ENCODE data around the gene MEX3D. TPM values are rescaled to one million over a fixed set of nuclear protein-coding genes. Genes with fewer than 3 reads are reported as not detected.
A peak's percentile ranks its signal among the peaks of the same experiment; 100 is the strongest.

The MEX3D gene
- total RNA-seq, 2 experiments from 2014 or later, result 6.1 to 6.5 TPM

GRCh38 chr19:1605236-1606137 is 37.4 kb upstream of the MEX3D start, which contains the start of gene UQCR11:
UQCR11 (minus strand) TSS chr19:1605462; CDS start chr19:1605409, 53 bp downstream.
- no peaks in the 10 kb centered on the region for H3K27me3 Mint-ChIP-seq
- peaks cover 22% of the 10 kb centered on the region for H3K36me3 Mint-ChIP-seq
- peak within 1 kb of the TSS; percentile 96 for H3K27ac Mint-ChIP-seq
- H3K4me3 Mint-ChIP-seq, result peak within 1 kb of the TSS; percentile 92
- peaks cover 42% of the 10 kb centered on the region for H3K4me1 Mint-ChIP-seq
- H3K9me3 Mint-ChIP-seq, result no peaks in the 10 kb centered on the region
- DNase-seq, result peak; percentile 93

DNA sequence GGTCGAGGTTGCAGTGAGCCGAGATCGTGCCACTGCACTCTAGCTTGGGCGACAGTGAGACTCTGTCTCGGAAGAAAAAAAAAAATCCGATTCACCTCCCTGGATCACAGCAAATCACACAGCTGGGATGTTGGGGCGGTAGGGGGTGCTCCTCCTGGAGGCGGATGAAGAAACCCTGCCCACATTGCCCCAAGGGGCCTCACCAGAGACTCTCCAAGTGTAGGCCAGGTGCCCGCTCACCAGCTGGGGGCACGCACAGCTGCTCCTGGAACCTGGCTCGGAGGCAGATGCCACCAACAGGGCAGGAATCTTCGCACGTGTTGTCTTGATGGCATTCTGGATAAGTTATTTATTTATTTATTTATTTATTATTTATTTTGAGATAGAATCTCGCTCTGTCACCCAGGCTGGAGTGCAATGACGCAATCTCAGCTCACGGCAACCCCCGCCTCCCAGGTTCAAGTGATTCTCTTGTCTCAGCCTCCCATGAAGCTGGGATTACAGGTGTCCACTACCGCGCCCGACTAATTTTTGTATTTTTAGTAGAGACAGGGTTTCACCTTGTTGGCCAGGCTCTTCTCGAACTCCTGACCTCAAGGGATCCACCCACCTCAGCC is 34.1 kb upstream of the MEX3D start:
- Mint-ChIP-seq H3K27ac (no peak overlapping the region), H3K9me3 (no peaks in the 10 kb centered on the region), H3K36me3 (peaks cover 30% of the 10 kb centered on the region), H3K27me3 (no peaks in the 10 kb centered on the region), H3K4me1 (peaks cover 26% of the 10 kb centered on the region), H3K4me3 (no peak overlapping the region)
- DNase-seq, result no peak

DNA sequence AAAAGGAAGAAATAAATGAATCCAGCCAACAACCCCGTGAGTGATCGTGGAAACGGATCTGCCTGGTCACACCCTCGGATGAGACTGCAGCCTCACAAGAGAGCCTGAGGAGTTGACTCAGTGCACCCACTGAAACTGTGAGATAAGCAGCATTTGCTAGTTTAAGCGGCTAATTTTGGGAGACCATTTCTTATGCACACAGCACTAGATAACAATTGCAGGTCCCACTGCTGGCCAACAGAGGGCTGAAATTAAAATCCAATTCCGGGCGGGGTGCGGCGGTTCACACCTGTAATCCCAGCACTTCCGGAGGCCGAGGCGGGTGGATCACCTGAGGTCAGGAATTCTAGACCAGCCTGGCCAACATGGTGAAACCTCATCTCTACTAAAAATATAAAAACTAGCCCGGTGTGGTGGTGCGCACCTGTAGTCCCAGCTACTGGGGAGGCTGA is 33.5 kb upstream of the MEX3D start:
- peaks cover 32% of the 10 kb centered on the region for H3K36me3 Mint-ChIP-seq
- H3K27ac Mint-ChIP-seq, result no peak overlapping the region
- H3K4me3 Mint-ChIP-seq, result no peak overlapping the region
- DNase-seq, result no peak
- H3K27me3 Mint-ChIP-seq, result no peaks in the 10 kb centered on the region
- H3K9me3 Mint-ChIP-seq, result no peaks in the 10 kb centered on the region
- H3K4me1 Mint-ChIP-seq, result peaks cover 24% of the 10 kb centered on the region

- peaks cover 30% of the 10 kb centered on the region for H3K36me3 Mint-ChIP-seq
These were observed 31.3 kb upstream of the MEX3D start for GRCh38 chr19:1599460-1599846.

GRCh38 chr19:1598777-1599459 is 30.8 kb upstream of the MEX3D start:
- no peak for DNase-seq
- Mint-ChIP-seq H3K27ac (no peak overlapping the region), H3K9me3 (no peaks in the 10 kb centered on the region), H3K27me3 (no peaks in the 10 kb centered on the region), H3K36me3 (peaks cover 26% of the 10 kb centered on the region), H3K4me3 (no peak overlapping the region), H3K4me1 (peaks cover 9% of the 10 kb centered on the region)

More at GRCh38 chr19:1599460-1599846, 31.3 kb upstream of the MEX3D start:
- Mint-ChIP-seq H3K27me3 (no peaks in the 10 kb centered on the region), H3K27ac (no peak overlapping the region), H3K4me1 (peaks cover 14% of the 10 kb centered on the region), H3K9me3 (no peaks in the 10 kb centered on the region), H3K4me3 (no peak overlapping the region)
- no peak for DNase-seq

GRCh38 chr19:1593501-1593772 is 25.3 kb upstream of the MEX3D start:
- Mint-ChIP-seq H3K27ac (peak overlapping the region; percentile 84), H3K4me1 (peaks cover 14% of the 10 kb centered on the region), H3K9me3 (no peaks in the 10 kb centered on the region), H3K4me3 (peak overlapping the region; percentile 83), H3K27me3 (no peaks in the 10 kb centered on the region), H3K36me3 (peaks cover 33% of the 10 kb centered on the region)
- DNase-seq, result no peak

DNA sequence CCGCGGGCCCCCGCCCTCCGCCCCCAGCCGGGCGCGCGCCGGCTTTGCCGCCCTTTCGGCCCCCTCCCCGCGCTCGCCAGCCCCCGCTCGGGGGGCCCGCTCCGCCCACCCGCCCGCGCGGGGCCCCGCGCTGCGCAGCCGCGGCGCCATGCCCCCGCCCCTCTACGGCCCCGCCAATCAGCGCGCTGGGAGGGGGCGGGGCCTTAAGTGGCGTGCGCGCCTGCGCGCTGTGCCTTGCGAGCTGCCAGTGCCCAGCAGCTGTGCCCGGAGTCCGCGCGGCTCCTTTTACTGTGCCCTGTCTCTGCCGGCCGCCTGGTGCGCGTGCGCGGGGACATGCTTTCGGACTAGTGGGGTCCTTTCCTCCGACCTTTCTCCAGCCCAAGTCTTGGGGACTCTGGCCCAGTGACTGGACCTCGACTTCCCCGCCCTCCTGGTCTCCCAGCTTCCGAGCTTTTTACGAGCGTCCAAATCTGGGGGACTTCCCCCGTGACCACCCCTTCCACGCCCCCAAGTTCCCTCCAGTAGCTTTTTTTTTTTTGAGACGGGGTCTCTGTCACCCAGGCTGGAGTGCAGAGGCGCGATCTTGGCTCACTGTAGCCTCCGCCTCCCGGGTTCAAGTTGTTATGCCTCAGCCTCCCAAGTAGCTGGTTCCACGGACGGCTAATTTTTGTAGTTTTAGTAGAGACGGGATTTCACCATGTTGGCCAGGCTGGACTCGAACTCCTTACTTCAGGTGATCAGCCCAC is 24.8 kb upstream of the MEX3D start, which contains the start of gene MBD3:
Gene MBD3 (minus strand): TSS at position 111 of the 746 bp plus-strand sequence. CDS start 234 bp downstream, outside the sequence.
- peak; percentile 94 for DNase-seq
- H3K9me3 Mint-ChIP-seq, result no peaks in the 10 kb centered on the region
- no peaks in the 10 kb centered on the region for H3K27me3 Mint-ChIP-seq
- H3K4me1 Mint-ChIP-seq, result peaks cover 14% of the 10 kb centered on the region
- H3K27ac Mint-ChIP-seq, result peak within 1 kb of the TSS; percentile 94
- peaks cover 30% of the 10 kb centered on the region for H3K36me3 Mint-ChIP-seq
- H3K4me3 Mint-ChIP-seq, result peak within 1 kb of the TSS; percentile 91

DNA sequence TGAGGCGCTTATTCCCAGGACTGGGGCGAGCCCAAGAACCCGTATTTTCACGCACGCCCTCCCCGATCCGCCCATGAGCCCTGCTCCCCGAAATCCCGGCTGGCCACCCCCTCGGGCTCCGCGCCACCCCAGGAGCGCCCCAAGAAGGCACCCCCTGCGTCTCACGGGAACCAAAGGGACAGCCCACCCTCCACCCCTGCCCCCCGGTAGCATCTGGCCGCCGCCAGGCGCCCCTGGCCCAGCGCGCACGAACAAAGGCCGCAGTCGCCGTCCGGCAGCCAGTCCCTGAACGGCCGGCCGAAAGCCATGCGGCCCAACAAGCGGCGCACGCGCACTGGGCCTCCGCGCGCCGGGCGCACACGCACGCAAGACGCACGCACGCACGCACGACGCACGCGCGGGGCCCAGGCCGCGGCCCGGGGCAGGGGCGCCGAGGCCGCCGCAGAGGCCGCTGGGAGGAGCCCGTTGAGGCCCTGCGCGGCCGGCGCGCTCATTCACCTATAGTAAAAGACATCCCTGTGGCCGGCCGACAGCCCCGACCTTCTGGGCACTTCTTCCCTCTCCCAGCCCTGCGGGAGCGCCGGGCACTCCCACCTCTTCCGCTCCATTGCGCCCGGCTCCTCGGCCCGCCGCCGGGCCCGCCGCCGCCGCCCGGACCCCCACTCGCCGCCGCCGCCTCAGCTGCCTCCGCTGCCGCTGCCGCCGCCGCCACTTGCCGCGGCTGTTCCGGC is 24.1 kb upstream of the MEX3D start:
- peak; percentile 91 for DNase-seq
- peak overlapping the region; percentile 94 for H3K27ac Mint-ChIP-seq
- peaks cover 23% of the 10 kb centered on the region for H3K36me3 Mint-ChIP-seq
- peaks cover 14% of the 10 kb centered on the region for H3K4me1 Mint-ChIP-seq
- no peaks in the 10 kb centered on the region for H3K9me3 Mint-ChIP-seq
- H3K4me3 Mint-ChIP-seq, result peak overlapping the region; percentile 91
- H3K27me3 Mint-ChIP-seq, result no peaks in the 10 kb centered on the region

DNA sequence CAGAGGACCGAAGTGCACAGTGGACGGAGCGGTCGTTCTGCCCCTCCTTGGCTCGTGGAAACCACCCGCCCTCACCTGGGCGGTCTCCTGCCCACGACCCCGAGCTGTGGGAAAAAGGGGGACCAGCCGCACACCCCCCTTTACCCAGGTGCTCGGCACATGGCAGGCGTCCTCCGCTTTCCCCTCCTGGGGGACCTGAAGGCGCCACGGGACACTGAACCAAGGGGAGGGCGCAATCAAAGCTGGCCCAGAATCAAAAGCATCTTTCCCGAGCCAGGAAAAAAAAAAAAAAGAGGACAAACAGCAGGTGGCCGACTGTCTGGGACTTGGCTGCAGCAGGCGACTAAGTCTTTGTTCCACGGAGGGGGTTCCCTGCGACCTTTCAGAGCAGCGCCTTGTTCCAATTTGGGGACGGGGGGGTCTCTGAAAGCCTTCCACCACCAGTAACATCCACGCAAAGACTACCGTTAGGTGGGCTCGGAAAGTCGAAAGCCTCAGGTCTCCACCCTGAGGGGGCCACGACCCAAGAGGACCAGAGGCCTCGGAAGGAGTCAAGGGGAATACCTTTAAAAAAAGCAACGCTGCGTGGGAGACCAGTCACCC is 23.4 kb upstream of the MEX3D start:
- Mint-ChIP-seq H3K4me3 (peak overlapping the region; percentile 91), H3K36me3 (peaks cover 21% of the 10 kb centered on the region), H3K27ac (peak overlapping the region; percentile 94), H3K27me3 (no peaks in the 10 kb centered on the region), H3K4me1 (peaks cover 14% of the 10 kb centered on the region), H3K9me3 (no peaks in the 10 kb centered on the region)
- DNase-seq, result peak; percentile 19

GRCh38 chr19:1590641-1591397 is 22.7 kb upstream of the MEX3D start:
- peak overlapping the region; percentile 91 for H3K4me3 Mint-ChIP-seq
- H3K27me3 Mint-ChIP-seq, result no peaks in the 10 kb centered on the region
- H3K27ac Mint-ChIP-seq, result peak overlapping the region; percentile 94
- H3K9me3 Mint-ChIP-seq, result no peaks in the 10 kb centered on the region
- peak; percentile 43 for DNase-seq
- H3K36me3 Mint-ChIP-seq, result peaks cover 21% of the 10 kb centered on the region
- peaks cover 18% of the 10 kb centered on the region for H3K4me1 Mint-ChIP-seq

DNA sequence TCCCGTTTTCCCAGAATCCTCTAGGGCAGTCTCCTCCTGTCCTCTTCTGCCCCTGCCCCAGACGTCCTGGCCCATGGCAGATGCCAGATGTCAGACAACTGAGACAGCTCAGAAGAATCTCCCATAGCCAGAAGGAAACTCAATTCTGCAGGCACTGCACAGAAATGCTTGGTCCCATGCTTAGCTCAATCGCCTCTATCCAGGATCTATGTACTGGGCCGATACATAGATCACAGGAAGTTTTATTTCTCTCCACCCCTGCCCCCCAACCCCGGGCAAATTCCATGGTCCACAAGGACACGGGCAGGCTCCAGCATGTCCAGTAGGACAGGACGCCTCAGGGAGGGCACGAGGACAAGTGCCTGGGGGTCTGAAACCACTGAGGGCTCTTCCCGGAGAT is 19.7 kb upstream of the MEX3D start:
- no peak overlapping the region for H3K27ac Mint-ChIP-seq
- peaks cover 18% of the 10 kb centered on the region for H3K4me1 Mint-ChIP-seq
- no peaks in the 10 kb centered on the region for H3K27me3 Mint-ChIP-seq
- H3K9me3 Mint-ChIP-seq, result no peaks in the 10 kb centered on the region
- H3K36me3 Mint-ChIP-seq, result peaks cover 21% of the 10 kb centered on the region
- no peak overlapping the region for H3K4me3 Mint-ChIP-seq
- no peak for DNase-seq

- Mint-ChIP-seq H3K27me3 (no peaks in the 10 kb centered on the region), H3K27ac (no peak overlapping the region), H3K4me1 (peaks cover 9% of the 10 kb centered on the region), H3K36me3 (peaks cover 8% of the 10 kb centered on the region), H3K9me3 (no peaks in the 10 kb centered on the region), H3K4me3 (no peak overlapping the region)
- DNase-seq, result no peak
These were observed 17.1 kb upstream of the MEX3D start for GRCh38 chr19:1585243-1585580.

- no peaks in the 10 kb centered on the region for H3K9me3 Mint-ChIP-seq
- peaks cover 6% of the 10 kb centered on the region for H3K4me1 Mint-ChIP-seq
- H3K27ac Mint-ChIP-seq, result no peak overlapping the region
- H3K4me3 Mint-ChIP-seq, result no peak overlapping the region
- H3K36me3 Mint-ChIP-seq, result peaks cover 6% of the 10 kb centered on the region
- DNase-seq, result no peak
- H3K27me3 Mint-ChIP-seq, result no peaks in the 10 kb centered on the region
These were observed 16.5 kb upstream of the MEX3D start for GRCh38 chr19:1584500-1585242.

All from activated naive CD8-positive, alpha-beta T cell treated with anti-CD3 and anti-CD28 coated beads for 36 hours (primary cell).